Stimulated activated CD8-positive, alpha-beta memory T cell treated with anti-CD3 and anti-CD28 coated beads, Interleukin-15, amount 100 ng/mL, for 48 hours (primary cell): ENCODE measurements around the gene COG3.
"Not testable (repeated sequence)": the region's sequence is repeated elsewhere in the genome, so short reads cannot be mapped to it uniquely, and the experiment has no call there.

Experiments
- DNase-seq, 2 donors: peaks; one replicate each; pipeline ENCODE4 v3.0.0-alpha.2; 2020; ENCODE audit warnings: low read depth in 2 of 2

The COG3 gene

GRCh38 chr13:45464687-45465453, at the start of gene COG3:
Gene COG3, plus strand, starts transcription at chr13:45464939. Its CDS starts 98 bp downstream, at chr13:45465037.
- peak; percentile 93 to 94 for DNase-seq

- no peak for DNase-seq
Observed at GRCh38 chr13:45415112-45415511, 49.6 kb upstream of the COG3 start.

GRCh38 chr13:45416516-45417128, 48.1 kb upstream of the COG3 start:
- DNase-seq = no peak

GRCh38 chr13:45417790-45418534, 46.8 kb upstream of the COG3 start, which contains the start of gene SLC25A30:
Gene SLC25A30, minus strand, starts transcription at chr13:45418373. Its CDS starts 6,948 bp downstream, at chr13:45411425.
- DNase-seq = peak; percentile 89 to 91

GRCh38 chr13:45419389-45419788, 45.4 kb upstream of the COG3 start:
- not testable (repeated sequence) for DNase-seq

GRCh38 chr13:45419945-45420344, 44.8 kb upstream of the COG3 start:
- DNase-seq = no peak

GRCh38 chr13:45422731-45423292, 41.9 kb upstream of the COG3 start:
- DNase-seq = no peak

- not testable (repeated sequence) for DNase-seq
Observed at GRCh38 chr13:45426056-45426841, 38.5 kb upstream of the COG3 start.

- DNase-seq = no peak
Observed at GRCh38 chr13:45432737-45433380, 31.9 kb upstream of the COG3 start.

GRCh38 chr13:45433381-45433790, 31.4 kb upstream of the COG3 start:
- no peak for DNase-seq

GRCh38 chr13:45434556-45435371, 30.0 kb upstream of the COG3 start:
- no peak for DNase-seq

- DNase-seq = no peak
Observed at GRCh38 chr13:45436332-45436731, 28.4 kb upstream of the COG3 start.

- DNase-seq = no peak
Observed at GRCh38 chr13:45436953-45437352, 27.8 kb upstream of the COG3 start.

- no peak for DNase-seq
Observed at GRCh38 chr13:45437947-45438346, 26.8 kb upstream of the COG3 start.

GRCh38 chr13:45439008-45439407, 25.7 kb upstream of the COG3 start:
- no peak for DNase-seq

- no peak for DNase-seq
Observed at GRCh38 chr13:45439781-45440462, 24.8 kb upstream of the COG3 start.

GRCh38 chr13:45441633-45442032, 23.1 kb upstream of the COG3 start:
- no peak for DNase-seq

GRCh38 chr13:45445053-45445452, 19.7 kb upstream of the COG3 start:
- no peak for DNase-seq

- no peak for DNase-seq
Observed at GRCh38 chr13:45446181-45446580, 18.6 kb upstream of the COG3 start.
